SU-DHL-6 (cell line): Measurements from ENCODE around the gene BAHCC1.

Experiments
- CTCF ChIP-seq: fragments of 200-600 bp; sonication (generic); IDR thresholded peaks from one replicate; pipeline ENCODE4 v1.5.1; 2017; ENCODE audit warnings: antibody characterized with exemption, mild to moderate bottlenecking, low read length, moderate library complexity; ENCODE audit not compliant: insufficient read depth, poor library complexity, severe bottlenecking
- EZH2phosphoT487 ChIP-seq: fragments of 200-600 bp; sonication (generic), shearing (Covaris generic); conservative IDR thresholded peaks from 2 replicates; pipeline ENCODE4 v1.6.1; 2018; ENCODE audit warnings: mild to moderate bottlenecking, antibody characterized with exemption, low read length, moderate library complexity, mixed read lengths

DNA sequence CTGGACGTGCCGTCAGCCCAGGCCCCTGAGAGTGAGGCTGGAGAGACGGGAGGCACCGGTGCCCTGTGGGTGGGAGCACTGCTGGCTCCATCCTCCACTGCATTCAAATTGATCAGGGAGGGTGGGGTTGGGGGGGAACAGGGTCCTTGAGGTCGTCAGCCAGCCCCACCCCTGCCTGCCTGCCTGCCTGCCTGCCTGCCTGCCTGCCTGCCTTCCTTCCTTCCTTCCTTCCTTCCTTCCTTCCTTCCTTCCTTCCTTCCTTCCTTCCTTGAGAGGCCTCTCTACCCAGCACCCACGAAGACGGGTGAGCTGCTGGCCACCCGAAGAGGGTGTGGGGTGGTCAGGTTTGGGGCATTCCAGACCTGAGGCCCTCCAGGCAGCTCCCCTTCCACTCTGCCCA lies 16.0 kb downstream of the BAHCC1 start:
- TF ChIP-seq CTCF (no peak), EZH2phosphoT487 (no peak)
